Stimulated activated naive B cell treated with anti-CD40 and anti-IgM and Interleukin-4, amounts not matched to agents 10 μg/mL and 1 μg/mL and 100 μg/mL, for 72 hours (primary cell): Measurements from ENCODE around the gene FAM83C.

ENCODE experiments used
- ATAC-seq, 2 donors: fragments of 150-1000 bp; cut with Tn5 transposase; replicated peaks; 2 replicates each; pipeline ENCODE4 v1.10.0; 2021; ENCODE audit warnings: moderate library complexity in 1 of 2
- DNase-seq: peaks from one replicate; pipeline ENCODE4 v3.0.0; 2021
- H3K27ac Mint-ChIP-seq: one replicate; pipeline ENCODE4 v1.8.0; 2022; ENCODE audit warnings: mild to moderate bottlenecking, mixed read lengths
- H3K27me3 Mint-ChIP-seq, 2 donors: one replicate each; pipeline ENCODE4 v1.8.0; 2022; ENCODE audit warnings: mixed read lengths in 2 of 2
- H3K36me3 Mint-ChIP-seq, 2 donors: one replicate each; pipeline ENCODE4 v1.8.0; 2022; ENCODE audit warnings: mixed read lengths in 2 of 2, mild to moderate bottlenecking in 1 of 2
- H3K4me1 Mint-ChIP-seq, 2 donors: one replicate each; pipeline ENCODE4 v1.8.0; 2022; ENCODE audit warnings: mixed read lengths in 2 of 2, mild to moderate bottlenecking in 1 of 2
- H3K4me3 Mint-ChIP-seq, 2 donors: one replicate each; pipeline ENCODE4 v1.8.0; 2022; ENCODE audit warnings: mild to moderate bottlenecking in 2 of 2, mixed read lengths in 2 of 2, moderate library complexity in 1 of 2
- H3K9me3 Mint-ChIP-seq, 2 donors: one replicate each; pipeline ENCODE4 v1.8.0; 2022; ENCODE audit warnings: mixed read lengths in 2 of 2, mild to moderate bottlenecking in 1 of 2

The FAM83C gene

DNA sequence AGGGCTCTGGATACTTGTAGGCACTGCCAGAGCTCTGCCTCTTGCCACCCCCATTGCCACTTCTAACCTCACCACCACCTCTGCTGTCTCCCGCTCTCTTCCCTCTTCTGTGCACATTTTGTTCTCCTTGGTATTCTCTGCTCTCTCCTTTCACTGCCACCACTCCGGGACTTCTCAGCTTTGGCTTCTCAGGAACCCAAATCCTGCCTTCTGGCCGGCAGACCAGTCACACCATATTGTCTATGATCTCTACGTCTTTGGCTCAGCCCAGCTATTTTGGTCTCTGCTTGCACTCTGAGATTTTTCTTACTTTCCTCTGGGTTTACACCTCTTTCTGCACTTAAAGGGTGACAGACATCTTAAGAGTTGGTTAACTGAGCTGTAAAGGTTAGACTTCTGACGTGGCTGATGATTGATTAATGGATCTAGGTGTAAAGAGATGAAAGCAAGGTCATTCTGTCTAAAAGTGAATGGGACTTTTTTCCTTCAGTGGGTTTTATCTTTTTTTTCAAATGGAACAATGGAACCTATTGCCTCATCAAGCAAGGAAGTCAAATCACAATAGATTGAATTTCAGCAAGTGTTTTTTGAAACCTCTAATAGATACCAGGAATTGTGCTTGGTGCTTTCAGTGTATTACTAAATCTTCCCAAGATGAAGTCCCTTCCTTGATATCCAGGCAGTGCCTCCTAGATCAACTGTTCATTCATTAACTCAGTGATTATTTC lies 52.0 kb downstream of the FAM83C start:
- H3K4me1 Mint-ChIP-seq: no peaks in the 10 kb centered on the region
- ATAC-seq (no peak), DNase-seq (no peak)
- peaks cover 0 to 3% of the 10 kb centered on the region in 2 donors for H3K9me3 Mint-ChIP-seq
- no peak overlapping the region for H3K27ac Mint-ChIP-seq
- H3K36me3 Mint-ChIP-seq: peaks cover 14 to 15% of the 10 kb centered on the region in 2 donors
- no peak overlapping the region for H3K4me3 Mint-ChIP-seq
- H3K27me3 Mint-ChIP-seq: no peaks in the 10 kb centered on the region

DNA sequence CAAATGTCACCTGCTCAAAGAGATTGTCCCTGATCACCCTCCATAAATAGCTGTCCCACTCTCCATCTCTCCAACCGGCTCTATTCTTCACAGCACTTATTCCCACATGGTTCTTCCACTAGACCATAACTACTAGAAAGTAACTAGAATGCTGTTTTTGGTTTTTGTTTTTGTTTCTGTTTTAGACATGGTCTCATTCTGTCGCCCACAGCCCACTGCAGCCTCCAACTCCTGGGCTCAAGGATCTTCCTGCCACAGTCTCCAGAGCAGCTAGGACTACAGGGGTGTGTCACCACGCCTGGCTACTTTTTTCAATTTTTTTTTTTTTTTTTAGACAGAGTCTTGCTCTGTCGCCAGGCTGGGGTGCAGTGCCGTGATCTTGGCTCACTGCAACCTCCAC lies 53.5 kb downstream of the FAM83C start:
- Mint-ChIP-seq H3K9me3 (peaks cover 0 to 3% of the 10 kb centered on the region in 2 donors), H3K4me3 (no peak overlapping the region), H3K36me3 (peaks cover 22 to 29% of the 10 kb centered on the region in 2 donors), H3K4me1 (no peaks in the 10 kb centered on the region), H3K27me3 (peaks cover 0 to 5% of the 10 kb centered on the region in 2 donors), H3K27ac (no peak overlapping the region)
- no peak for DNase-seq
- ATAC-seq: no peak

DNA sequence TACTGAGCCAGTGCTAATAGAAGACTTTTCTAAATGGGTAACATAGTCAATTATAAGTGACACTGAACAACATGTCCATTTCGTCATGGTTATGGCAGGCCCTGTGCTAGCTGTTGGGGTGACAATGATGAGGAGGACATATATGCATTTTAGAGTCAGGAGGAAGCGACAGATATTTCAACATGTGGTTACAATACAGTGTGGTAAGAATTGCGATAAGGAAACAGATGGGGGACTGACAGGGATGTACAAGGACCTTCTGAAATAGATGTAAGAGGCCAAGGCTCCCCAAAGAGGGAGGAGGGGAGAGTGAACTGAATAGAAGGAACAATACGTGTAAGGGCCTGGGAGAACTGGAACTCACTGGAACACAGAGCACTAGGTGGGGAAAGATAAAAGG lies 54.1 kb downstream of the FAM83C start:
- peaks cover 0 to 5% of the 10 kb centered on the region in 2 donors for H3K27me3 Mint-ChIP-seq
- ATAC-seq (no peak), DNase-seq (no peak)
- H3K4me1 Mint-ChIP-seq: no peaks in the 10 kb centered on the region
- peaks cover 22 to 29% of the 10 kb centered on the region in 2 donors for H3K36me3 Mint-ChIP-seq
- H3K4me3 Mint-ChIP-seq: no peak overlapping the region
- peaks cover 0 to 3% of the 10 kb centered on the region in 2 donors for H3K9me3 Mint-ChIP-seq
- no peak overlapping the region for H3K27ac Mint-ChIP-seq

DNA sequence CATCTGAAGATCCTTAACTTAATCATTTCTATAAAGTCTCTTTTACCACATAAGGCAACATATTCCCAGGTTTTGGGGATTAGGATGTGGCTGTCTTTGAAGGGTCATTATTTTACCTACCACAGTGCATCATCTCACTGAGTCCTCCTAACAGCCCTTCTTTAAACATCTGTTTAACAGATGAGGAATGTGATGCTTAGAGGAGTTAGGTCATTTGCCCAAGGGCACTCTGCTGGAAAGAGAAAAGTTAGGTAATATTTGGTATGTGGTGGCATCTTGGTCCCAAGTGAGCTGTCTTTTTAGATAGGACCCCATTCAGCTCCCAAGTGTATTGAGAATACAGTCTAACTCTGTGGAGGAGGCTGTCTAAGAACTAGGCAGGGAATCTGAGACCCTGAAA lies 54.7 kb downstream of the FAM83C start:
- Mint-ChIP-seq H3K36me3 (peaks cover 24 to 31% of the 10 kb centered on the region in 2 donors), H3K4me1 (no peaks in the 10 kb centered on the region), H3K27me3 (peaks cover 0 to 5% of the 10 kb centered on the region in 2 donors), H3K27ac (no peak overlapping the region), H3K4me3 (no peak overlapping the region), H3K9me3 (peaks cover 0 to 3% of the 10 kb centered on the region in 2 donors)
- ATAC-seq: no peak
- no peak for DNase-seq

DNA sequence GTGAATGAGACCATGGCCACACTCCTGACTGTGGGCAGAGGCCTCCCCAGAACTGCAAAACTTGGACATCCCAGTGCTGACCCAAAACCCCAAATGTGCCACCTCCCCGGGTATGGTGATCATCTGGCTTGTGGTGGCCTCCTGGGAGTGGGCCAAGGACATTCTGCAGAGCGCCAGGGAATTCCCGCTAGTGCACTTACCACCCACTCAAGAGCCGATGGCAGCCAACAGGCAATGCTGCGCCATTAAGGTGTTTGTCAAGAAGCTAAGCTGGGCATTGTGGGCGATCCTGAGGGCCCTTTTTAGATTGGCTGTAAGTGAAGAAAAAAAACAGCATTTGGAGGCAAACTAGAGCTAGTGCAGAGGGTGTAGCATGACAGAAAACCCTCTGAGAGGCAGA lies 56.3 kb downstream of the FAM83C start:
- Mint-ChIP-seq H3K4me1 (no peaks in the 10 kb centered on the region), H3K36me3 (peaks cover 31 to 40% of the 10 kb centered on the region in 2 donors), H3K27ac (no peak overlapping the region), H3K9me3 (peaks cover 0 to 3% of the 10 kb centered on the region in 2 donors), H3K27me3 (peaks cover 2 to 8% of the 10 kb centered on the region in 2 donors), H3K4me3 (no peak overlapping the region)
- DNase-seq (no peak), ATAC-seq (no peak)
